Left ventricle myocardium superior (tissue), 1 donor: ENCODE results near the gene TSPAN9. TPM values are rescaled to one million over a fixed set of nuclear protein-coding genes. Genes with fewer than 3 reads are reported as not detected.

Experiments used
- ATAC-seq: fragments of 200-7000 bp; cut with Tn5 transposase; one replicate; pipeline ENCODE4 v1.9.1; 2020; ENCODE audit warnings: mild to moderate bottlenecking, moderate library complexity
- DNase-seq: peaks from one replicate; pipeline ENCODE4 v3.0.0-alpha.2; 2020
- intact Hi-C: fragments of 100-400 bp; cut with micrococcal nuclease; formaldehyde crosslinking; loops from one replicate; pipeline ENCODE4 v1.11.0; 2022
- long read RNA-seq: library from polyadenylated mRNA; unstranded; transcript quantifications from one replicate; pipeline ENCODE4 v2.0.0, GENCODE V29; 2021
- total RNA-seq: library from RNA; stranded (reverse); fragmentation: NEBNext Ultra II Directional; extraction: Animal tissue kit (Norgen Biotek cat#: 25700); gene quantifications from one replicate; pipeline ENCODE4 v1.2.1, GENCODE V29; 2021
- donor health status: DM: no; HTN: yes; CAD: no; lungs with severe emphysema.

The TSPAN9 gene
- 159 TPM for total RNA-seq
- long read RNA-seq, full-length matches to known transcripts, result 9 of 62 reads
- long read RNA-seq, partial matches to known transcripts, result 8 of 62 reads
- long read RNA-seq, other reads (novel, unspliced or antisense), result 45 of 62 reads

GRCh38 chr12:3076730-3077571, at the start of gene TSPAN9:
Gene TSPAN9 (plus strand): TSS chr12:3077379. CDS start chr12:3201194, 123,815 bp downstream.
- ATAC-seq, result peak; percentile 91
- intact Hi-C loops, result loop anchor here (10.0 kb wide), 1 partner anchor 48 kb away; no protein-coding TSS in a partner anchor

GRCh38 chr12:3028108-3028507, 49.1 kb upstream of the TSPAN9 start:
- ATAC-seq, result no peak
- no peak for DNase-seq
- intact Hi-C loops, result no loop called here

More at GRCh38 chr12:3076730-3077571, at the start of gene TSPAN9:
- peak; percentile 92 for DNase-seq

GRCh38 chr12:3030821-3031429, 46.3 kb upstream of the TSPAN9 start:
- intact Hi-C loops, result no loop called here
- ATAC-seq (no peak), DNase-seq (no peak)

- DNase-seq, result no peak
- ATAC-seq, result no peak
- intact Hi-C loops, result no loop called here
These were observed 45.0 kb upstream of the TSPAN9 start for GRCh38 chr12:3032161-3032560.

GRCh38 chr12:3032770-3033538, 44.2 kb upstream of the TSPAN9 start:
- ATAC-seq, result peak; percentile 17
- intact Hi-C loops, result no loop called here
- DNase-seq, result no peak

GRCh38 chr12:3033539-3033867, 43.7 kb upstream of the TSPAN9 start:
- ATAC-seq, result no peak
- intact Hi-C loops, result no loop called here
- no peak for DNase-seq

- intact Hi-C loops, result no loop called here
- ATAC-seq (peak; percentile 80), DNase-seq (peak; percentile 77)
These were observed 43.0 kb upstream of the TSPAN9 start for GRCh38 chr12:3034067-3034750.

- intact Hi-C loops, result no loop called here
These were observed 42.0 kb upstream of the TSPAN9 start for GRCh38 chr12:3035171-3035570.

GRCh38 chr12:3035815-3036702, 41.1 kb upstream of the TSPAN9 start:
- no peak for DNase-seq
- intact Hi-C loops, result no loop called here
- no peak for ATAC-seq

More at GRCh38 chr12:3035171-3035570, 42.0 kb upstream of the TSPAN9 start:
- ATAC-seq (peak; percentile 9), DNase-seq (peak; percentile 60)

GRCh38 chr12:3036901-3037600, 40.1 kb upstream of the TSPAN9 start:
- intact Hi-C loops, result no loop called here
- DNase-seq (no peak), ATAC-seq (no peak)

GRCh38 chr12:3038166-3038565, 39.0 kb upstream of the TSPAN9 start:
- intact Hi-C loops, result no loop called here
- DNase-seq, result no peak
- ATAC-seq, result no peak

- intact Hi-C loops, result no loop called here
- DNase-seq (no peak), ATAC-seq (no peak)
These were observed 38.2 kb upstream of the TSPAN9 start for GRCh38 chr12:3038926-3039510.

- intact Hi-C loops, result no loop called here
- DNase-seq, result no peak
- ATAC-seq, result no peak
These were observed 37.0 kb upstream of the TSPAN9 start for GRCh38 chr12:3040026-3040656.

- intact Hi-C loops, result no loop called here
- DNase-seq, result no peak
- ATAC-seq, result no peak
These were observed 36.3 kb upstream of the TSPAN9 start for GRCh38 chr12:3040663-3041544.

GRCh38 chr12:3041558-3042164, 35.5 kb upstream of the TSPAN9 start:
- intact Hi-C loops, result no loop called here
- DNase-seq (peak; percentile 57), ATAC-seq (peak; percentile 29)
